GM12874 (cell line): ENCODE data around the gene HCRTR1.

Source experiments
- TF ChIP-seq, protein P1 (sequence below): IDR thresholded peaks from 2 replicates; pipeline ENCODE4 v1.5.1; 2011; ENCODE audit warnings: low read depth, mild to moderate bottlenecking, control low read depth, low read length, moderate library complexity; ENCODE audit not compliant: insufficient read depth

HCRTR1 gene

DNA sequence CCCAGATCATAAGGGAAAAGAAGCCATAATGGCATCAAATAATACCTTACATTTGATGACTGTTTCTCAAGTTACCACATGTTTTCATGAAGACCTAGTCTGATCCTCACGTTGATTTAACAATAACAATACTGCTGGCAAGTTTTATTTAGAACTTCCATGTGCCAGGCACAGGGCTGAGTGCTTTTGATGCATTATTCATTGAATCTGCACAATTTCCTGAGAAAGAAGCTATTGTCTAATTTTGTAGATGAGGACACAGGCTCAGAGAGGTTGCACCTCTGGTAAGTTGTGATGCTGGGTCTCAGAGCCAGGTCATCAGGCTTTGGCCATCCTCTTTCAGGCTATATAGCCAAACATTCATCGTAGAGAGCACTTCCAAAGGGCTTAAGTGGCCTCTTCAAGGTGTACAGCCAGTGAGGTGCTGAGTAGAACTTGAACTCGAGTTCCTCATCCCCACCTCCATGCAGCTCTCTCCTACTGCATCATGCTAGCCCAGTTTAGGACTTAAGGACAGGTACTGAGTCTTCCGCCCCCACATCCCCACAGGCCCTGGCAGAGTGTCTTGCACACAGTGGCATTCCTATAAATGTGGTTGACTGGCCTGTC lies 35.5 kb downstream of the HCRTR1 start:
- TF ChIP-seq, protein P1, sequence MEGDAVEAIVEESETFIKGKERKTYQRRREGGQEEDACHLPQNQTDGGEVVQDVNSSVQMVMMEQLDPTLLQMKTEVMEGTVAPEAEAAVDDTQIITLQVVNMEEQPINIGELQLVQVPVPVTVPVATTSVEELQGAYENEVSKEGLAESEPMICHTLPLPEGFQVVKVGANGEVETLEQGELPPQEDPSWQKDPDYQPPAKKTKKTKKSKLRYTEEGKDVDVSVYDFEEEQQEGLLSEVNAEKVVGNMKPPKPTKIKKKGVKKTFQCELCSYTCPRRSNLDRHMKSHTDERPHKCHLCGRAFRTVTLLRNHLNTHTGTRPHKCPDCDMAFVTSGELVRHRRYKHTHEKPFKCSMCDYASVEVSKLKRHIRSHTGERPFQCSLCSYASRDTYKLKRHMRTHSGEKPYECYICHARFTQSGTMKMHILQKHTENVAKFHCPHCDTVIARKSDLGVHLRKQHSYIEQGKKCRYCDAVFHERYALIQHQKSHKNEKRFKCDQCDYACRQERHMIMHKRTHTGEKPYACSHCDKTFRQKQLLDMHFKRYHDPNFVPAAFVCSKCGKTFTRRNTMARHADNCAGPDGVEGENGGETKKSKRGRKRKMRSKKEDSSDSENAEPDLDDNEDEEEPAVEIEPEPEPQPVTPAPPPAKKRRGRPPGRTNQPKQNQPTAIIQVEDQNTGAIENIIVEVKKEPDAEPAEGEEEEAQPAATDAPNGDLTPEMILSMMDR = no peak

DNA sequence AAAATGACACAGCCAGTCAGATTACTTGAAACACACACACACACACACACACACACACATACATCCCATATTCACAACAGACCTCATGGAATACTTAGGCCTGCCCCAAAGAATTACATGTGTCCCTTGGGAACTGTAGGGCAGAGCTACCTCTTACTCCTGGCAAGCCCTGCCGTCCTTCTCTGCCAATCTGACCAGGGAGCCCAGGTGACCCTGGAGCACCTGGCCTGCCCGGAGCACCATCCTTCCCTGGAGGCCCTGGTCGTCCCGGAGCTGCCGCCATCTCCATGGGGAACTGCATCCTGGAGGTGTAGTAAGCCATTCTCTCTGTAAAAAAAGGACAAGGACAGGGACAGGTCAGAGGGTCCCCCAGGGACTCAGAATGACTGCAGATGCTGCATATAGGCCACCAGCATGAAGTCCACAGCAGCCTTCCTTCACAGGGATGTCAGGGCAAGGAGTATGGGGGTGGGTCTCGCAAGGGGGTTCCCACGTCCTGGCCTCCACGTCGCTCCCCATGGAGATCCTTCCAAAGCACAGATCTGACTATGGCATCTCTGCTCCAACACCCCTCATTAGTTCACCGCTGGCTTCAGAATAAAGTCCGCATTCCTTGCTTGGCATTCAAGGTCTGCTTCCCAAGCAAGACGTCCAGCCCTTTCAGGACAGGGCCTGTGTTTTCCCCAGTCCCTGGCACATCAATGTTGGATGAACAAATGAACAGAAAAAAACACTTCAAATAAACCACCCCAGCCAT lies 36.4 kb downstream of the HCRTR1 start:
- TF ChIP-seq, protein P1 = no peak

DNA sequence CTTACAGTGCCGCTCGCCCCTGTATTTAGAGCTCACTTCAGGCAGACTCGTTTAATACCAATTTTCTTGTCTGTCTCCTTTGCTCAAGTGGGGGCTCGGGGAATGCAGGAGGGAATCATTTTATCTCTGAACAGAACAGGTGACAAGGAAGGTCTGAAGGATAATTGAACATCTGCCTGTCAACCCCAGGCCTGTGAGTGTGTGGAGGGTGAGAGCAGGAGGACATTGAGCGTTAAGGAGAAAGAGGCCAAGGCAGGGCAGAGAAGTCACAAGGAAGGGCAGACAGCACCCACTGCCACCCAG lies 36.9 kb downstream of the HCRTR1 start:
- TF ChIP-seq, protein P1 = no peak

DNA sequence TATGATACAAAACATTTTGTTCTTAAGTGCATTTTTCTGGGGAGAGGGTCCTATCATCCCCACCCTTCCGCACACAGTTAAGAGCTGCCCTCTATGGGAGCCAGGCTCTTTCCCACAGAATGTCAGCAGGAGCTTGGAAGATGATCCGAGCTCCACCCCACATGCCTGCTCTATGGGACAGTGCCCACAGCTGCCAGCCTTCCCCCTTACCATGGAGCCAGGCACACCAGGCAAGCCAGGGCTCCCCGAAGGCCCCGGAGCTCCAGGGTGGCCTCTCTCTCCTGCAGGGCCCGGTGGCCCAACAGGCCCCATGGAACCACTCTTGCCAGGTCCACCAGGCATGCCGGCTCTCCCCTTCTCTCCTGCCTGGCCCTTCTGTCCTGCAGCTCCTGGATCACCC lies 37.6 kb downstream of the HCRTR1 start:
- TF ChIP-seq, protein P1 = no peak

DNA sequence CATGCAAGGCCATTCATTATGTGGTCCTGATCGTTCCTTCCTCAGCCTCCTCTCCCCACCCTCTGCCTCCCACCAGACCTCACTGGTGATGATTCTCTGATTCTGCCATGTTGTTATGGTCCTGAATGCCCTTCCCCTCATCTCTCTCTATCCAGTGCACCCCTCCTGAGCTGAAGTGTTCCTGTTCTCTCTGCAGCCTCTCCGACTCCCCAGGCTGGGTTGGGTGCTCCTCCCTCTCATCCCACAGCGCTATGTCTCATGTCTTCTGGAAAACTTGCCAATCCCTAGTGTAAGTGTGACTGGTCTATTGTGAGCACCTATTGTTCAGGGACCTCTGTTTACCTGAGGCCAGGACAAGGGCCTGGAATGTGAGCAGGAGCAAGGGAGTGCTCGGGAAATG lies 38.3 kb downstream of the HCRTR1 start:
- TF ChIP-seq, protein P1 = no peak

DNA sequence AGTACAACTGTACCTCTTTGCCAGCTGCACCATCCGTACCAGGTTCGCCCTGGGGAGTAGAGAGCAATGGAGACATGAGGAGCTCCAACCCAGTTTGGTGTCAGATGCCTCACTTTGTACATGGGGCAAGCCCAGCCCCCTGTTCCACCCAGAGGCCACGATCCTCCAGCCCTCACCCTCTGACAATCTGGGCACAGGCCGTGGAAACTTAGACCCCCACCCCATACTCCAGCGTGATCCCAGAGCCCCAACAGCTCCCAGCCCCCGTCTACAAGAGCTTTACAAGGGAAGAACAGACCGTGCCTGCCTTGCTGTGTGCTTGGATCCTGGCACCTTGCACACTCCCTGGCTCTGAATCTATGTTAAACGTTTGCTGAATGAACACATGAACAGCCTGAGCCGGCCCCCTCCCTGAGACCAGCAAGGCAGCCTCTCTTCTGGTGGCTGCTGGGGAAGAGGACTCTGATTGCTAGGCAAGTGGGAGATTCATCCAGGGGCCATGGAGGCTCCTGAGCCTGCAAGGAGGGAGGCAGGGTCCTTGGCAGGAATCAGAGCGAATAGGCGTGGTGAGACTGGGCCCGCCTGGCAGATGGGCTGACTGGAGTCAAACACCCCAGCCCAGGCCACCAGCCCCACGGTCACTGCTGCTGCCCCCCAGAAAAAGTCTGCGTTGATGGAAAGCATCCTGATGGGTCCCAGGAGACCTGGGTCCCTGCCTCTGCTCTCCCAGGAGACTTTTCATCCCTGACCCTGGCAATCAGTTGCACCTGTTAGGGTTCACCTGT lies 39.7 kb downstream of the HCRTR1 start:
- TF ChIP-seq, protein P1 = no peak

DNA sequence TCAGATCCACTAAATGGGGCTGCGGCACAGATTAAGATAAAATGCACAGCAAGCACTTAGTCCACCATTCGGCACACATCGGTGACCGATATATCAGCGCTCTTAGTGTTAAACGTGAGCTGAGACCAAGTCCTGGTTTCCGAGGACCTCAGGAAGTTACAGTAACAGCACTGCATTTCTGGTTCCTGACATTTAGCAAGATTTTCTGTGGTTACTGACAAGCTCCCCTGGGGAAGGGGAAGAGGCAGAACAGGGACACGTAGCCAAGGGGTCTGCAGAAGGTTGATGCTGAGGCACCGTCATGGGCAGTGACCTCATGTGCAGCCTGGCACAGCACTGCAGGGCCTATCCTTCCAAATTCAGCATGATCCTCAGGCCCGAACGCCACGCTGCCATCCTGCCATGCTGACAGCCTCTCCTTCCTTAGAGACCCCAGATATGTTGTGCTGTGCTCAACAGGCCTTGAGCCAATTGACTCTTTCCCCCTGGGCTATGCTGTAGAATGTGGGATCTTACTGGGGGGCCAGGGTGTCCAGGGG lies 40.6 kb downstream of the HCRTR1 start:
- TF ChIP-seq, protein P1 = no peak
